ENCODE measurements around the gene EIF2B5.

Gene EIF2B5

DNA sequence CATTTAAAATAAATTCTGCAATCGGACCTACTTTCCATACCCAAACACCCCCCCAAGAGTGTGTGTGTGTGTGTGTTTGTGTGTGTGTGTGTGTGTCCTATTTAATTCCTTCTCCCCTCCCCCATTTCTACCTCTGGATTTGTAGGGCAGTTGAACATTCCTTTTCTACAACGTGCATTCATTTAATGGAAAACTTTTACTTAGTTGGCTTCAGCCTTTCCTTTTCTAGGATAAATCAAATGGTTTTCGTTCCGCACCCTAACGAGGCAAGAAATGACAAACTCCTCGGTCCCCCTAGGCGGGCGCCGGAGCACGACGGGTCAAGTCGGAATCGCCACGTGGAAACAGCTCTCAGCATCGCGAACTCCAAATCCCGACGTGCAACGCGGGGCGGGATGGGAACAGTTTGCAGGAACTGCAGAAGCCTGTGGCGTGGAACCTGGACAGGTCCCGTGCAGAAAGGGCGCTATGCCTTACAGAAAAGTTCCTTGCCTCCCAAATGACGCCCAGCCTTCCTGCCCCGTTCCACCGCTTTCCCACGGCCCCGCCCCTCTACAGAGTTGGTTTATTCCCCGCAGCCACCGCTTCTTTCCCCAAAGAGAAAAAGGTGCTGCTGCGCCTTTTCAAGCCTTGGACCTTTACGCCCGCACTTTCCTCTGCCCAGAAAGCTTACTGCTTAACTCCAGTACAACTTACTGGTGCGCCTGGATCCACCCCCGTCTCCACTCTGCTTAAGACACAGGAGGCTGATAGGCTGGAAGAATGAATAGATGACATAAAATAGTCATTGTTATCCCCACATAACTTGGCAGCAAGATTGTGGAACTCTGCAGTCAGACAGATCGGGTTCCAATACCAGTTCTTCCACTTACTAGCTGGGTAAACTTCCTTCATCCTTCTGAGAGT lies 1.1 kb upstream of the EIF2B5 start:
- peak overlapping the region; percentile 96 for H2AFZ ChIP-seq (ENCODE audit: low read depth, low read length)
- H3K9me3 ChIP-seq (ENCODE audit: insufficient read depth, low read length, severe bottlenecking) = no peaks in the 10 kb centered on the region
- H3K27me3 ChIP-seq (ENCODE audit: insufficient read depth, low read length, poor library complexity) = no peaks in the 10 kb centered on the region
- peak overlapping the region; percentile 98 to 99 for H3K4me3 ChIP-seq (ENCODE audit: low read depth in 1 of 2, low read length in 2 of 2)
- peak; percentile 76 for DNase-seq
- H3K9ac ChIP-seq (ENCODE audit: low read depth, low read length) = peak overlapping the region; percentile 94
- H3K27ac ChIP-seq (ENCODE audit: low read length) = peak overlapping the region; percentile 93
- ATAC-seq (ENCODE audit: insufficient read depth, low read depth) = peak; percentile 58
- peaks cover 22% of the 10 kb centered on the region for H3K36me3 ChIP-seq (ENCODE audit: insufficient read depth, low read length)
- peaks cover 38% of the 10 kb centered on the region for H3K4me1 ChIP-seq (ENCODE audit: insufficient read depth, low read length)
- TF ChIP-seq, protein P1, sequence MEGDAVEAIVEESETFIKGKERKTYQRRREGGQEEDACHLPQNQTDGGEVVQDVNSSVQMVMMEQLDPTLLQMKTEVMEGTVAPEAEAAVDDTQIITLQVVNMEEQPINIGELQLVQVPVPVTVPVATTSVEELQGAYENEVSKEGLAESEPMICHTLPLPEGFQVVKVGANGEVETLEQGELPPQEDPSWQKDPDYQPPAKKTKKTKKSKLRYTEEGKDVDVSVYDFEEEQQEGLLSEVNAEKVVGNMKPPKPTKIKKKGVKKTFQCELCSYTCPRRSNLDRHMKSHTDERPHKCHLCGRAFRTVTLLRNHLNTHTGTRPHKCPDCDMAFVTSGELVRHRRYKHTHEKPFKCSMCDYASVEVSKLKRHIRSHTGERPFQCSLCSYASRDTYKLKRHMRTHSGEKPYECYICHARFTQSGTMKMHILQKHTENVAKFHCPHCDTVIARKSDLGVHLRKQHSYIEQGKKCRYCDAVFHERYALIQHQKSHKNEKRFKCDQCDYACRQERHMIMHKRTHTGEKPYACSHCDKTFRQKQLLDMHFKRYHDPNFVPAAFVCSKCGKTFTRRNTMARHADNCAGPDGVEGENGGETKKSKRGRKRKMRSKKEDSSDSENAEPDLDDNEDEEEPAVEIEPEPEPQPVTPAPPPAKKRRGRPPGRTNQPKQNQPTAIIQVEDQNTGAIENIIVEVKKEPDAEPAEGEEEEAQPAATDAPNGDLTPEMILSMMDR (IDR thresholded peaks at IDR 0.05; ENCODE audit: borderline replicate concordance, extremely low read depth, low read length, poor library complexity, severe bottlenecking) = no peak
- TF ChIP-seq EZH2 (IDR thresholded peaks at IDR 0.05; ENCODE audit: borderline replicate concordance, low read depth, low read length, severe bottlenecking) = no peak
- peaks cover 15% of the 10 kb centered on the region; the same call in 1 of the 2 replicates for H4K20me1 ChIP-seq (ENCODE audit: insufficient read depth, low read length)
- peaks cover 53% of the 10 kb centered on the region for H3K79me2 ChIP-seq (ENCODE audit: insufficient read depth, low read length)
- H3K4me2 ChIP-seq (ENCODE audit: insufficient read depth, low read length) = peak overlapping the region; percentile 93

DNA sequence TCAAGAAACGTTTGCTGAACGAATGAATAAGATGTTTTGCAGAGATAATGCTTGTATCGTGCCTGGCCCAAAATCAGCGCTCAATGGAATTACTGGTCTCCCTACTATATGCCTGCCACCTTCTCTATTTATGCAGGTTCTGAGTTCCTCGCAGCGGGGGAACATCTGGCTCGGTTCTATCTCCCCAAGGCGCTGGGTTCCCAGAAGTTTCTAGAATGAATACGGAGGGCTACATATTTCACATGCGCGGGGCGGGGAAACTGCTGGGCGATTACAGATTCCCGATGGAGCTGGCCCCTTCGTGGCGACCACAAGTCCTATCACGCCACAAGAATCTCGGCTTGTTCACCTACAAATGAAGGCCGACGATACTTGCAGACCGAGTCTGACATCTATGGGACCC lies 411 bp upstream of the EIF2B5 start:
- H3K4me1 ChIP-seq (ENCODE audit: insufficient read depth, low read length) = peaks cover 38% of the 10 kb centered on the region
- peak overlapping the region; percentile 94 for H3K9ac ChIP-seq (ENCODE audit: low read depth, low read length)
- no peak for DNase-seq

DNA sequence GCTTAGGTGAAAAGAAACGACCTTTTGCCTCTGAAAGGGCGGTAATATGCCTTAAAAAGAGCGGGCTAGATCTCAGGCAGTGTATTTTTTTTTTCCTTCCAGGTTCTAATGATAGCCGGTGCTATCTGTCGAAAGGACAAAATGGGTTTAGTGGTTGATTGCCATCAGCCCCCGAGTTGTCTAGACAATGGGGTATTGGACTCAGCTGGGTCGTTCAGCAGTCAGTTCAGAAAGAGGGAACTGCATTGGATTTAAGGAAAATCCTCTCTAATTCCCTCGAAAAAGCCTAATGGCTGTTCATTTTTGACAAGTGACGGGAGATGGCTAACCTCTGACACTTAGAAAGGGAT lies 728 bp downstream of the EIF2B5 start:
- no peak for TF ChIP-seq EZH2 (IDR thresholded peaks at IDR 0.05; ENCODE audit: borderline replicate concordance, low read depth, low read length, severe bottlenecking)
- TF ChIP-seq, protein P1 (IDR thresholded peaks at IDR 0.05; ENCODE audit: borderline replicate concordance, extremely low read depth, low read length, poor library complexity, severe bottlenecking) = no peak
- peaks cover 33% of the 10 kb centered on the region for H3K36me3 ChIP-seq (ENCODE audit: insufficient read depth, low read length)
- H3K9me3 ChIP-seq (ENCODE audit: insufficient read depth, low read length, severe bottlenecking) = no peaks in the 10 kb centered on the region
- peak overlapping the region; percentile 93 for H3K4me2 ChIP-seq (ENCODE audit: insufficient read depth, low read length)
- peaks cover 38% of the 10 kb centered on the region for H3K4me1 ChIP-seq (ENCODE audit: insufficient read depth, low read length)
- no peaks in the 10 kb centered on the region for H3K27me3 ChIP-seq (ENCODE audit: insufficient read depth, low read length, poor library complexity)
- peak overlapping the region; percentile 93 for H3K27ac ChIP-seq (ENCODE audit: low read length)
- peaks cover 21% of the 10 kb centered on the region; the same call in 1 of the 2 replicates for H4K20me1 ChIP-seq (ENCODE audit: insufficient read depth, low read length)
- H3K9ac ChIP-seq (ENCODE audit: low read depth, low read length) = peak overlapping the region; percentile 94
- peak overlapping the region; percentile 98 to 99 for H3K4me3 ChIP-seq (ENCODE audit: low read depth in 1 of 2, low read length in 2 of 2)
- peak overlapping the region; percentile 96 for H2AFZ ChIP-seq (ENCODE audit: low read depth, low read length)
- DNase-seq (no peak), ATAC-seq (ENCODE audit: insufficient read depth, low read depth) (no peak)
- H3K79me2 ChIP-seq (ENCODE audit: insufficient read depth, low read length) = peaks cover 60% of the 10 kb centered on the region

More for the DNA sequence above, 411 bp upstream of the EIF2B5 start:
- Histone ChIP-seq H3K4me2 (ENCODE audit: insufficient read depth, low read length) (peak overlapping the region; percentile 93), H3K9me3 (ENCODE audit: insufficient read depth, low read length, severe bottlenecking) (no peaks in the 10 kb centered on the region), H4K20me1 (ENCODE audit: insufficient read depth, low read length) (peaks cover 15% of the 10 kb centered on the region; the same call in 1 of the 2 replicates), H3K4me3 (ENCODE audit: low read depth in 1 of 2, low read length in 2 of 2) (peak overlapping the region; percentile 98 to 99), H3K27ac (ENCODE audit: low read length) (peak overlapping the region; percentile 93), H3K36me3 (ENCODE audit: insufficient read depth, low read length) (peaks cover 22% of the 10 kb centered on the region), H2AFZ (ENCODE audit: low read depth, low read length) (peak overlapping the region; percentile 96), H3K79me2 (ENCODE audit: insufficient read depth, low read length) (peaks cover 53% of the 10 kb centered on the region), H3K27me3 (ENCODE audit: insufficient read depth, low read length, poor library complexity) (no peaks in the 10 kb centered on the region)
- TF ChIP-seq, protein P1 (IDR thresholded peaks at IDR 0.05; ENCODE audit: borderline replicate concordance, extremely low read depth, low read length, poor library complexity, severe bottlenecking) = no peak
- no peak for TF ChIP-seq EZH2 (IDR thresholded peaks at IDR 0.05; ENCODE audit: borderline replicate concordance, low read depth, low read length, severe bottlenecking)
- peak; percentile 34 for ATAC-seq (ENCODE audit: insufficient read depth, low read depth)

All from DND-41 (cell line).